ENCODE data around the gene PARD3.

- TF ChIP-seq POLR2AphosphoS5 (IDR thresholded peaks at IDR 0.05) (no peak), CTCF (IDR thresholded peaks at IDR 0.05) (no peak), EP300 (IDR thresholded peaks at IDR 0.05) (no peak)
These were observed 319.2 kb downstream of the PARD3 start for GRCh38 chr10:34495938-34496337.
